ENCODE measurements around the gene PLP2. TPM values are rescaled to one million over a fixed set of nuclear protein-coding genes. Genes with fewer than 3 reads are reported as not detected.

The PLP2 gene
- total RNA-seq, 1 experiment from 2014 or later: 94.5 TPM

- BruUV-seq (replicated peaks): no TSS peak
- Histone ChIP-seq H3K4me2 (no peak overlapping the region), H3K79me2 (ENCODE audit: low read depth) (no peaks in the 10 kb centered on the region), H4K20me1 (ENCODE audit: insufficient read depth) (no peaks in the 10 kb centered on the region), H3K9me2 (ENCODE audit: insufficient read depth) (no peaks in the 10 kb centered on the region), H2AFZ (no peak overlapping the region), H3K36me3 (ENCODE audit: low read depth) (no peaks in the 10 kb centered on the region), H3K27ac (no peak overlapping the region), H3F3A (ENCODE audit: insufficient read depth, low read depth) (no peaks in the 10 kb centered on the region), H3K4me3 (no peak overlapping the region), H3K9me3 (ENCODE audit: insufficient read depth, low read depth) (no peaks in the 10 kb centered on the region), H3K4me1 (replicated peaks; ENCODE audit: insufficient read depth) (no peaks in the 10 kb centered on the region), H3K27me3 (ENCODE audit: insufficient read depth, low read depth) (peaks cover 3% of the 10 kb centered on the region; the same call in 1 of the 2 replicates)
- CTCF ChIA-PET: no interaction called here
- intact Hi-C loops (cut with micrococcal nuclease; ENCODE audit: unreplicated experiment): no loop called here
- POLR2A ChIA-PET (ENCODE audit: unreplicated experiment): no interaction called here
- no peak for DNase-seq
- TF ChIP-seq EZH2 (IDR thresholded peaks at IDR 0.05; ENCODE audit: low read depth): no peak
Measured at GRCh38 chrX:49210406-49210805, 38.7 kb downstream of the PLP2 start.

- ChIA-PET POLR2A (ENCODE audit: unreplicated experiment) (no interaction called here), CTCF (no interaction called here)
- no TSS peak for BruUV-seq (replicated peaks)
- Histone ChIP-seq H3K27ac (no peak overlapping the region), H3K79me2 (ENCODE audit: low read depth) (no peaks in the 10 kb centered on the region), H4K20me1 (ENCODE audit: insufficient read depth) (no peaks in the 10 kb centered on the region), H3K9me3 (ENCODE audit: insufficient read depth, low read depth) (no peaks in the 10 kb centered on the region), H3K4me2 (no peak overlapping the region), H2AFZ (no peak overlapping the region), H3K4me3 (no peak overlapping the region), H3K36me3 (ENCODE audit: low read depth) (no peaks in the 10 kb centered on the region), H3K9me2 (ENCODE audit: insufficient read depth) (no peaks in the 10 kb centered on the region), H3K27me3 (ENCODE audit: insufficient read depth, low read depth) (peaks cover 3% of the 10 kb centered on the region; the same call in 1 of the 2 replicates), H3K4me1 (replicated peaks; ENCODE audit: insufficient read depth) (no peaks in the 10 kb centered on the region), H3F3A (ENCODE audit: insufficient read depth, low read depth) (no peaks in the 10 kb centered on the region)
- intact Hi-C loops (cut with micrococcal nuclease; ENCODE audit: unreplicated experiment): no loop called here
- DNase-seq: no peak
- TF ChIP-seq EZH2 (IDR thresholded peaks at IDR 0.05; ENCODE audit: low read depth) (no peak), CTCF (conservative IDR thresholded peaks at IDR 0.05) (no peak)
Measured at GRCh38 chrX:49211074-49211473, 39.4 kb downstream of the PLP2 start.

- DNase-seq: no peak
- Histone ChIP-seq H3K9me3 (ENCODE audit: insufficient read depth, low read depth) (no peaks in the 10 kb centered on the region), H3K4me3 (no peak overlapping the region), H3K4me1 (replicated peaks; ENCODE audit: insufficient read depth) (no peaks in the 10 kb centered on the region), H3K79me2 (ENCODE audit: low read depth) (no peaks in the 10 kb centered on the region), H3K9me2 (ENCODE audit: insufficient read depth) (no peaks in the 10 kb centered on the region), H3K27me3 (ENCODE audit: insufficient read depth, low read depth) (peaks cover 3% of the 10 kb centered on the region; the same call in 1 of the 2 replicates), H4K20me1 (ENCODE audit: insufficient read depth) (no peaks in the 10 kb centered on the region), H3K4me2 (no peak overlapping the region), H3K36me3 (ENCODE audit: low read depth) (no peaks in the 10 kb centered on the region), H3F3A (ENCODE audit: insufficient read depth, low read depth) (no peaks in the 10 kb centered on the region), H2AFZ (no peak overlapping the region), H3K27ac (no peak overlapping the region)
- TF ChIP-seq EZH2 (IDR thresholded peaks at IDR 0.05; ENCODE audit: low read depth) (no peak), CTCF (conservative IDR thresholded peaks at IDR 0.05) (no peak)
- intact Hi-C loops (cut with micrococcal nuclease; ENCODE audit: unreplicated experiment): no loop called here
- CTCF ChIA-PET: no interaction called here
- BruUV-seq (replicated peaks): no TSS peak
- POLR2A ChIA-PET (ENCODE audit: unreplicated experiment): no interaction called here
Measured at GRCh38 chrX:49212209-49212608, 40.5 kb downstream of the PLP2 start.

GRCh38 chrX:49212861-49213260 is 41.2 kb downstream of the PLP2 start:
- Histone ChIP-seq H3K9me2 (ENCODE audit: insufficient read depth) (no peaks in the 10 kb centered on the region), H2AFZ (no peak overlapping the region), H3K79me2 (ENCODE audit: low read depth) (no peaks in the 10 kb centered on the region), H3K4me2 (no peak overlapping the region), H3K36me3 (ENCODE audit: low read depth) (no peaks in the 10 kb centered on the region), H3K27me3 (ENCODE audit: insufficient read depth, low read depth) (peaks cover 3% of the 10 kb centered on the region; the same call in 1 of the 2 replicates), H3K9me3 (ENCODE audit: insufficient read depth, low read depth) (no peaks in the 10 kb centered on the region), H3K27ac (no peak overlapping the region), H3K4me3 (no peak overlapping the region), H3F3A (ENCODE audit: insufficient read depth, low read depth) (no peaks in the 10 kb centered on the region), H3K4me1 (replicated peaks; ENCODE audit: insufficient read depth) (no peaks in the 10 kb centered on the region), H4K20me1 (ENCODE audit: insufficient read depth) (no peaks in the 10 kb centered on the region)
- intact Hi-C loops (cut with micrococcal nuclease; ENCODE audit: unreplicated experiment): no loop called here
- ChIA-PET POLR2A (ENCODE audit: unreplicated experiment) (no interaction called here), CTCF (no interaction called here)
- TF ChIP-seq CTCF (conservative IDR thresholded peaks at IDR 0.05) (no peak), EZH2 (IDR thresholded peaks at IDR 0.05; ENCODE audit: low read depth) (no peak)
- no TSS peak for BruUV-seq (replicated peaks)
- no peak for DNase-seq
